GM11168 (cell line): ENCODE data around the gene MPRIP.

Source experiments
- in situ Hi-C: fragments of 300-500 bp; cut with MboI; formaldehyde crosslinking; loops from one replicate; pipeline ENCODE4 v1.12.0; 2022; ENCODE audit warnings: low sequenced_read_pairs; ENCODE audit not compliant: unreplicated experiment

MPRIP gene

DNA sequence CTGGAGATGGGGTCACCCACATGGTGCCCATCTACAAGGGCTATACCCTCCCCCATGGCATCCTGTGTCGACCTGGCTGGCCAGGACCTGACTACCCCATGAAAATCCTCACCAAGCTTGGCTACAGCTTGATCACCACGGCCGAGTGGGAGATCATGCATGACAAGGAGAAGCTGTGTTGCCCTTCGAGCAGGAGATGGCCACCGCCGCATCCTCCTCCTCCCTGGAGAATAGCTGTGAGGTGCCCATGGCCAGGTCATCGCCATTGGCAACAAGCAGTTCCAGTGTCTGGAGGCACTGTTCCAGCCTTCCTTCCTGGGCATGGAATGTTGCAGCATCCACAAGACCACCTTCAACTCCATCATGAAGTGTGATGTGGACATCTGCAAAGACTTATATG, 200.0 kb downstream of the MPRIP start:
- in situ Hi-C loops: no loop called here
